DMS114 treated with DMSO at 0.1 percent for 48 hours (cell line): ENCODE data around the gene SLC27A5.
"Not testable (repeated sequence)": the region's sequence is repeated elsewhere in the genome, so short reads cannot be mapped to it uniquely, and the experiment has no call there.

Experiments used
- DNase-seq: peaks from one replicate; lab custom pipeline; 2025; ENCODE audit not compliant: unreplicated experiment; lab: John Stamatoyannopoulos, UW

Gene SLC27A5

GRCh38 chr19:58551123-58551497 lies 39.3 kb upstream of the SLC27A5 start:
- no peak for DNase-seq

- no peak for DNase-seq
Observed at GRCh38 chr19:58550362-58551122, 38.8 kb upstream of the SLC27A5 start.

- no peak for DNase-seq
Observed at GRCh38 chr19:58549664-58550361, 38.0 kb upstream of the SLC27A5 start.

GRCh38 chr19:58548859-58549663 lies 37.3 kb upstream of the SLC27A5 start:
- no peak for DNase-seq

- no peak for DNase-seq
Observed at GRCh38 chr19:58547323-58548312, 35.8 kb upstream of the SLC27A5 start.

- DNase-seq, result no peak
Observed at GRCh38 chr19:58546019-58546530, 34.3 kb upstream of the SLC27A5 start.

- no peak for DNase-seq
Observed at GRCh38 chr19:58545286-58546018, 33.7 kb upstream of the SLC27A5 start.

GRCh38 chr19:58544591-58545285 lies 32.9 kb upstream of the SLC27A5 start:
- DNase-seq, result no peak

GRCh38 chr19:58543826-58544590 lies 32.2 kb upstream of the SLC27A5 start, which contains the start of gene TRIM28:
Gene TRIM28, plus strand, starts transcription at chr19:58544064. Its CDS starts 694 bp downstream, at chr19:58544758.
- DNase-seq, result no peak

GRCh38 chr19:58542641-58543372 lies 31.0 kb upstream of the SLC27A5 start:
- not testable (repeated sequence) for DNase-seq

GRCh38 chr19:58539169-58539559 lies 27.4 kb upstream of the SLC27A5 start:
- not testable (repeated sequence) for DNase-seq

- DNase-seq, result no peak
Observed at GRCh38 chr19:58538257-58539168, 26.7 kb upstream of the SLC27A5 start.

- no peak for DNase-seq
Observed at GRCh38 chr19:58536852-58537798, 25.3 kb upstream of the SLC27A5 start.

- DNase-seq, result no peak
Observed at GRCh38 chr19:58535857-58536256, 24.1 kb upstream of the SLC27A5 start.
